Activated naive CD4-positive, alpha-beta T cell treated with anti-CD3 and anti-CD28 coated beads, Interleukin-2, amount 50 U/mL, for 72 hours (primary cell): Measurements from ENCODE around the gene SH3BP5L. TPM values are rescaled to one million over a fixed set of nuclear protein-coding genes. Genes with fewer than 3 reads are reported as not detected.

Experiments used
- ATAC-seq, 2 donors: fragments of 150-1000 bp; cut with Tn5 transposase; 2 replicates each; pipeline ENCODE4 v1.10.0; 2021; ENCODE audit warnings: mild to moderate bottlenecking in 2 of 2, moderate library complexity in 2 of 2
- DNase-seq, 2 donors: peaks; one replicate each; pipeline ENCODE4 v3.0.0; 2021 to 2022; ENCODE audit warnings: low spot score in 2 of 2
- H3K27ac Mint-ChIP-seq, 2 donors: one replicate each; pipeline ENCODE4 v1.8.0; 2022; ENCODE audit warnings: mild to moderate bottlenecking in 2 of 2, mixed read lengths in 2 of 2
- H3K36me3 Mint-ChIP-seq, 2 donors: one replicate each; pipeline ENCODE4 v1.8.0; 2022; ENCODE audit warnings: mixed read lengths in 2 of 2
- H3K9me3 Mint-ChIP-seq, 2 donors: one replicate each; pipeline ENCODE4 v1.8.0; 2022; ENCODE audit warnings: mixed read lengths in 2 of 2
- total RNA-seq, 2 donors: library from RNA; stranded (reverse); gene quantifications; one replicate each; pipeline ENCODE4 v1.2.3, GENCODE V29; 2022

Gene SH3BP5L
- total RNA-seq: 10 to 100 TPM; 19.3 to 33.9 TPM

DNA sequence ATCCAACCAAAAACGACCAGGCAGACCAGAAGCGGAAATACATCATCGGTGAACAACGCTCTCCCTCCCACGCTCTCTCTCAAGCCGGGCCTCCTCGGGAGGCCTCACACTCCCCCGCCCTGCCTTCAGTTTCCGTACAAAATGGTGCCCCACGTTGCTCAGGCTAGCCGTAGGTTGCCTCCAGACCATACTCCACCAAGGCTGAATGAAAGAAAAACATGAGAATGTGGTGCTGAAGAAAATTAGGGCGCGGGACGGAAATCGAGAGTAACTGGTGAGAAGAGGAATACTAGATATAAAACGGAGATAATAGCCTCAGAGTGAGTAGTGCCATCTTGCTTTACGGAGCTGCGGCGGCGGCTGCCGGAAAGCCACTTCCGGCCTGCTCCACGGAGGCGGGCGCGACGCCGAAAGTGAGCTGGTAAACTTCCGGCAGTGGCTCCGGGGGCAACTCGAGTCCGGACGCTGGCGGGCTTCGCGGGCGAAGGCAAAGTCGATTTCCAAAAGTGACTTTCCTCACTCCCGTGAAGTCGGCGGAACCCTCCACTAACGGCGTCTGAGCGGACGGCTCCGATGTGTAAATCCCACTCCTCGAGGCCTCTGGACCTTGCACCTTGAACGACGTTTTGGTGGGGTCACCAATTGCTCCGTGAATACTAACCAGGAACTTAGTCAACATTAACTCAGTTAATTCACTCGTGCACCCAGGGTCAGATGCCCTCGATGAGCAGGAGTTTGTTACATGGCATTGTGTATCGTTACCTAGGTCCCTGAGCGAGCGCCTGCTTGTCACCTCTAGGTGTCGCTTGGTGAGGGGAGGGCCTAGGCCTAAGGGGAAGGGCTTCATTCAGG, at the start of gene SH3BP5L:
Gene SH3BP5L (minus strand): TSS at position 7 of the 852 bp plus-strand sequence. CDS start 980 bp downstream, outside the sequence.
- peak within 1 kb of the TSS; percentile 97 to 99 for H3K27ac Mint-ChIP-seq
- peaks cover 13 to 17% of the 10 kb centered on the region in 2 donors for H3K36me3 Mint-ChIP-seq
- no peaks in the 10 kb centered on the region for H3K9me3 Mint-ChIP-seq
- peak; percentile 87 to 90 for ATAC-seq
- DNase-seq: peak; percentile 84 to 91

GRCh38 chr1:248873993-248874533, 48.3 kb upstream of the SH3BP5L start:
- Mint-ChIP-seq H3K36me3 (peaks cover 0 to 14% of the 10 kb centered on the region in 2 donors), H3K27ac (peak overlapping the region; percentile 100), H3K9me3 (no peaks in the 10 kb centered on the region)
- ATAC-seq (peak; percentile 65 to 73), DNase-seq (peak; percentile 87 to 90)

DNA sequence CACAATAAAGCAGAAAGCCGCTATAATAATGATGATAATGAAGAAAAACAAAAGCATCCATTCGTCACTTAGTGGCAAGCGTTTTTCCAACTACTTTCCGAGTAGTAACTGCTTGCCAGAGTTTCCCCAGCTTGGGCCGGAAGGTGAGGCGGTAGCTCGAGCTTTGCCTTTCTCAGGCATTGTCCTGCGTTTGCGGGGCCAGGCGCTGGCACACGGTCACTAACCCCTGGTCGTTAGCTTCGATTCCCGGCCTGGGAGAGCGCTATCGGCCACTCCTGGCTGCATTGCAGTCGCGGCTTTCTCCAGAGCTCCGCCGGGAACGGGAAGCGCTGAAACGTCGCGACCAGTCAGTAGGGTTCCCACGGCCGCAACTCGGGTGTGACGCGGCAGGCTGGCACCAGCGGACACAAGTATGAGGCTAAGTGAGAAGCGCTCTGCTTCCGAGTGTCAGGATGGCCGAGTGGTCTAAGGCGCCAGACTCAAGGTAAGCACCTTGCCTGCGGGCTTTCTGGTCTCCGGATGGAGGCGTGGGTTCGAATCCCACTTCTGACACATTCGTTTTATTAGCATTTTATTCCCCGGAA, 47.8 kb upstream of the SH3BP5L start:
- peak; percentile 87 to 88 for ATAC-seq
- no peaks in the 10 kb centered on the region for H3K9me3 Mint-ChIP-seq
- H3K27ac Mint-ChIP-seq: peak overlapping the region; percentile 100
- DNase-seq: peak; percentile 98 to 99
- peaks cover 0 to 14% of the 10 kb centered on the region in 2 donors for H3K36me3 Mint-ChIP-seq

DNA sequence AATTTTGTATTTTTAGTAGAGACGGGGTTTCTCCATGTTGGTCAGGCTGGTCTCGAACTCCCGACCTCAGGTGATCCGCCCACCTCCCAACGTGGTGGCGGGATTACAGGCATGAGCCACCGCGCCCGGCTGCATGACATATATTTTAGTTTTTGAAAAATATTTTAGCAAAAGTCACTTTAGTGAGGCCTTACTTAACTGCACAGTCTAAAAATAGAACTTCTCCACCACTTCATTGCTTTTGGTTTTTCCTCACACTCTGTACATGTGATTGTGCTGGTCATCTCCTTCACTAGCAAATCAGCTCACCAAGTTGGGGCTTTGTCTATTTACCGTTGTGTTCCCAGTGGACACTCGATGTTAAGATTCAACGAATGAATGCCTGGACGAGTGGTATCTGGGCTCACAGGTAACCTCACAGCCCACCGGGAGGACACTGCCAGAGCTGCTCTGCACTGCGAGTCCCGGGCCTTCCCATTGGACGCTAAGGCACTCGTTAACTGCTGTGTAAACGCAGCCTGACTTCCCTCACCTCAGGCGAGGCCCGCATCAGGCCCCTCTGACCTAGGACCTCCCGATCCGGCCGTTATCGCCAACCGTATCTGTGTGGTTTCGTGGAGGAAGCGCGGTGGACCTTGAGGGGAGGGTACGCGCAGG, 47.2 kb upstream of the SH3BP5L start:
- Mint-ChIP-seq H3K36me3 (peaks cover 0 to 14% of the 10 kb centered on the region in 2 donors), H3K9me3 (no peaks in the 10 kb centered on the region), H3K27ac (peak overlapping the region; percentile 100)
- peak in 1 of 2 donors; percentile 63 for DNase-seq
- ATAC-seq: peak; percentile 60 to 61

DNA sequence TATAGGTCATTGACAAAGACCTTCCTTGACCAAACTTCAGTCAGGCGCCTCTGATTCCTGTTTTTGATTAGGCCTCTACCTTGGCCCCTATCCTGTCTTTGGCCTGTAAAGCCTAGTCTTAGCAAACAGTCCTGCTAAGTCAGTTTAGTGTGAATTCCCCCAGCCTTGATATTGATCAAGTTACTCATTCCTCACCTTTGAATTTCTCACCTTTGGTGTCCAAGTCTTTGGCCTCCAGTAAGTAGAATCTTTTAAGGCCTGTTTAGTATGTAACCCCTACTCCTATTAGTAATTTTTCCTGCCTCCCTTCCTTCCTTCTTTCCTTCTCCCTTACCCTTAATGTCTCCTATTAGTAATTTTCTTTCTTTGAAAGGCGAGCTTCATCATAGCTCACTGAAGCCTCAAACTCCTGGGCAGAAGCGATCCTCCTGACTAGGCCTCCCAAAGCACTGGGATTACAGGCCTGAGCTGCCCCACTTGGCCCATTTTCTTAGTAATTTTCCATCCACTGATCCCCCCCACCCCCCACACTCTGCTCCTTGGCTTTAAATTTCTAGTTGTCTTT, 46.2 kb upstream of the SH3BP5L start:
- no peaks in the 10 kb centered on the region for H3K9me3 Mint-ChIP-seq
- peaks cover 0 to 14% of the 10 kb centered on the region in 2 donors for H3K36me3 Mint-ChIP-seq
- DNase-seq: no peak
- no peak for ATAC-seq
- peak overlapping the region in 1 of 2 donors; percentile 100 for H3K27ac Mint-ChIP-seq

DNA sequence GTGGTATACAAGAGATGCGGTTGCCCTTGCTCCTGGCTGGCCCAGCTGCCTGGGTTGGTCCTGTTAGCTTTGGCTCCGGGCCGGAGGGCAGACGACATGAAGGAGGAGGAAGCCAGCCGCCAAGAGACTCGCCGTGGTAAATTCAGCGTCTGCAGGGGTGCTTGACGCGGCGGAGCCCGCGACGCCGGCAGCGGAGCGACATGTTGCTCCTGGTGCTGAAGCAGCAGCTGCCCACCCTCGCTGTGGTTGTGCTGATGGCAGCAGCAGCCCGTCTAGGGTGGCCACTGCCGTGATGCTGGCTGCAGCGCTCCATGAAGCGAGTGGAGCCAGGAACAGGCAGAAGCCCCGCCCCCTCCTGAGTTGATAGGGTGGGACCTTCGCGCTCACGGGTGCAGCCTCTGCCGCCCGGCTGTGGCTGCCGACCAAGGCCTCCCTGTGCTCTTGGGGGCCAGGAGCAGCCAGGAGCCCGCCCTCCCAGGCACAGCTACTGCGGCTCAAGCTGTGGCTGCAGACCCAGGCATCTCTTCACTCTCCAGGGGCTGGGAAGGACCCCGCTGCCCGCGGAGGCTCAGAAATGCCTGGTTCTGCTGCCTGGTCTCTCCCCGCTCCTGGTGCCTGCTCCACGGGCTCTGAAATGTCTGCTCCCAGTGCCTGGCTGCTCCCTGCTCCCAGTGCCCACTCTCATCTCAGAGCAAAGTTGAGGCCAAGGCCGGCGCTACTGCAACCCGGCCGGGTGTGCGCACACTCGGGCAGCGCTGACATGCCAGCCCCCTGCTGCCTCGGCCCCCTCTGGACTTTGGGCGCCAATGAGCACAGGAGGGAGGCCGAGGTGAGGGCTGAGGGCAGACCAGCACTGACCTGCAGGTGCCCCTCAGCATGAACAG, 37.5 kb upstream of the SH3BP5L start:
- peak overlapping the region; percentile 3 to 84 for H3K27ac Mint-ChIP-seq
- ATAC-seq (peak; percentile 72 to 79), DNase-seq (peak; percentile 80 to 81)
- no peaks in the 10 kb centered on the region for H3K9me3 Mint-ChIP-seq
- H3K36me3 Mint-ChIP-seq: peaks cover 0 to 17% of the 10 kb centered on the region in 2 donors

GRCh38 chr1:248862695-248862997, 36.9 kb upstream of the SH3BP5L start:
- no peak for DNase-seq
- Mint-ChIP-seq H3K9me3 (no peaks in the 10 kb centered on the region), H3K36me3 (peaks cover 0 to 23% of the 10 kb centered on the region in 2 donors), H3K27ac (peak overlapping the region; percentile 0 to 84)
- ATAC-seq: peak; percentile 27 to 35

GRCh38 chr1:248861616-248862015, 35.9 kb upstream of the SH3BP5L start:
- DNase-seq (no peak), ATAC-seq (no peak)
- Mint-ChIP-seq H3K36me3 (peaks cover 0 to 32% of the 10 kb centered on the region in 2 donors), H3K9me3 (no peaks in the 10 kb centered on the region), H3K27ac (no peak overlapping the region)

GRCh38 chr1:248860007-248860406, 34.3 kb upstream of the SH3BP5L start:
- Mint-ChIP-seq H3K9me3 (no peaks in the 10 kb centered on the region), H3K27ac (peak overlapping the region in 1 of 2 donors; percentile 95), H3K36me3 (peaks cover 14 to 40% of the 10 kb centered on the region in 2 donors)
- no peak for ATAC-seq
- no peak for DNase-seq

DNA sequence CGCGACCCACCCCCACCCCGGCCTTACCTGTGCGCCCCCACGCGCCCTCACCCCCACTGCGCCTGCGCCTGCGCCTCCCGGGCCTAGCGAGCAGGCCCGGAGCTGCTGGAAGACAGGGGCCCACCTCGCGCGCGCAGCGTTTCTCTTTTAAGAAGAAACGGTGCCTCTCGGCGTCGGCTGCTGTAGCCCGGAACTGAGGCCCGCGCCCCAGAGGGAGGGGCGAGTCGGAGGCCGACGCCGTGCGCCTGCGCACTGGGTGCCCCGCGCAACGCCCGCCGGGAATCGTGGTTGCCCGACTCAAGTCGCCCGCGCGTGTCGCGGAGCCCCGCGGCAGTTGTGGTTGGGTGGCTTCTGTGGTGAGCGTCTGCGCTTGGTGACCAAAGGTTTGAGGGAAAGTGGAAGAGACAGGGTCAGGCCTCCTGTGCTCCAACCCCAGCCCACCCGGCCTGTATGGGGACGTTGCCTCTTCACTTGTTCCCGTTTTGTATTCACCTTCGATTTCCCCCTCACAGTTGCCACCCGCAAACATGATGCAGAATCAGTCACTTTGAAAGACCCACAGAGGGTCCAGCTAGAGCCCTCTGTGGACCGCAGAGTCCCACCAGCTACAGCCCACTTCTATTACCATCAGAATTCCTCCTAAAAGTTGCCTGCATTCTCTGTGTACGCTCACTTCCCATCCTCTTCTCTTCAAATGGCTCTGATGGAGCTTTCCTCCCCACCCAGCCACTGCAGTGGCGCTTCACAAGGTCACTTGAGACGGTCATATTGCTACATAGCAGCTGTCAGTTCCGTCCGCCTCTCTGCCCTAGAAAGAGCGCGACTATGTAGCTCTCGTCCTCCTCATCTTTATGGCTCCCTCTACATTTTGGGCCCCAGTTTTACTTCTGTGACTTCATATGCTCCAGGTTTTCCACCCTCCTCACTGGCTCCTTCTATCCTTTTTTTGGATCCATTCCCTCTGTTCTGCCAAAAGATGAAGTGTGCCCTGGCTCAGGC, 33.5 kb upstream of the SH3BP5L start, which contains the start of gene ZNF692:
Gene ZNF692 (minus strand): TSS at position 195 of the 999 bp plus-strand sequence. CDS start 776 bp downstream, outside the sequence.
- DNase-seq (peak; percentile 96), ATAC-seq (peak; percentile 74 to 89)
- peaks cover 23 to 46% of the 10 kb centered on the region in 2 donors for H3K36me3 Mint-ChIP-seq
- H3K27ac Mint-ChIP-seq: peak within 1 kb of the TSS; percentile 95 to 96
- no peaks in the 10 kb centered on the region for H3K9me3 Mint-ChIP-seq

DNA sequence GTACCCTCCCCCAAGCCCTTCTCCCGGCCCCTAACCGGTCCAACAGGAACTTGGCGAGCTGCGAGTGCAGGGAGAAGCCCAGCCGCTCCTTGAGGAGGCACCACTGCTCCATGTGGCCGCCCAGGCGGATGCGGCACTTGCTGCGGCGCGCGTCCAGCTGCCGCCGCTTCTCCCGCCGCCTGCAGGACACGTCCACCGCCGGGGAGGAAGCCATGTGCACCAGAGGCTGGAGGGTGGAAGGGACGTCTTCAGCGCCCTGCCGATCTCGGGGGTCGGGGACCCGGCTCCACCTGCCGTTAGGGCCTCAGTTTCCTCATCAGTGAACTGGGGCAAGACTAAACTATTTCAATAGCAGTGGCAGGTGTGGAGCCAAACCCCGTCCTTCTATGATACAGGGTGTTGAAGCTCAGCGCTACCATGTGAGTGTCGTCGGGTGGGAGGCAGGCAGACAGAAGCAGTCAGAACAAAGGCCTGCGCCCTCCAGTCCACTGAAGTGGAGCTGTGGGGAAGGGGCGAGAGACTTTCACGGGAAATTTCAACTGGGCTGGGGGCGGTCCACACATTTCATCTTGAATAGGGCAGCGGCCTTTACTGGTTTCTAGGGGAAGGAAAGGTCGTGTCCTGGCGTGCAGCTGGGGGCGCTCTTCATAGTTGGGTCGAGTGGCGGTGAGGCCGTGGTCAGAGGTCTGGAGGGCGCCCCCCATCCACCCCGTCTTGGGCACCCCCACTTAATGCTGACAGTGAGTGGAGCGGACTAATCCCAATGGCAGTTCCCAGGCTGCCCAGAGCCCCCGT, 32.6 kb upstream of the SH3BP5L start:
- peak in 1 of 2 donors; percentile 34 for DNase-seq
- no peaks in the 10 kb centered on the region for H3K9me3 Mint-ChIP-seq
- ATAC-seq: peak; percentile 38 to 55
- H3K36me3 Mint-ChIP-seq: peaks cover 26 to 44% of the 10 kb centered on the region in 2 donors
- H3K27ac Mint-ChIP-seq: peak overlapping the region; percentile 95

DNA sequence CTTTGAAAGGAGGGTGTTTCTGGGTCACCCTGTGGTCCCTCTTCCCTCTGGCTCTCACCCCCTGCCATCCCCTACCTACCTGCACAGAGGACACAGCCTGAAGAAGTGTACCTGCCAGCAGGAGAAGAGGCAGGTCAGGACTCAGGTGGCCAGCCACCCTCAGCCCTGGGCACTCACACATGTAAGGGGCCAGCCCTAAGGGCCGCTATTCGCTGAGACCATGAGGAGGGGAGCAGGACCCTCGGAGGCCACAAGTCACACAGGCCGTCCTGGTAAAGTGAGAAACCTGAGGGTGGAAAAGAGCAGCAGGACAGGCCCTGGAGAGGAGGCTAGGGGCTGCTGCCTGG, 32.0 kb upstream of the SH3BP5L start:
- Mint-ChIP-seq H3K27ac (peak overlapping the region; percentile 95), H3K9me3 (no peaks in the 10 kb centered on the region), H3K36me3 (peaks cover 26 to 44% of the 10 kb centered on the region in 2 donors)
- ATAC-seq: no peak
- no peak for DNase-seq

GRCh38 chr1:248857201-248857600, 31.5 kb upstream of the SH3BP5L start:
- H3K9me3 Mint-ChIP-seq: no peaks in the 10 kb centered on the region
- ATAC-seq (no peak), DNase-seq (no peak)
- peak overlapping the region; percentile 95 for H3K27ac Mint-ChIP-seq
- peaks cover 26 to 44% of the 10 kb centered on the region in 2 donors for H3K36me3 Mint-ChIP-seq

- ATAC-seq: no peak
- peak overlapping the region in 1 of 2 donors; percentile 86 for H3K27ac Mint-ChIP-seq
- no peaks in the 10 kb centered on the region for H3K9me3 Mint-ChIP-seq
- no peak for DNase-seq
- H3K36me3 Mint-ChIP-seq: peaks cover 26 to 44% of the 10 kb centered on the region in 2 donors
These were observed 30.5 kb upstream of the SH3BP5L start for GRCh38 chr1:248856176-248856575.
